Endothelial cell of umbilical vein (primary cell): ENCODE measurements around the gene G6PC2. TPM values are rescaled to one million over a fixed set of nuclear protein-coding genes. Genes with fewer than 3 reads are reported as not detected.

Experiments used
- BruUV-seq: library from RNA; stranded (reverse); fragments of 400-500 nt; replicated peaks from 2 replicates; lab custom pipeline; 2021; lab: Mats Ljungman, UMichigan
- CTCF ChIA-PET: fragments of 300-600, 350-600 bp; sonication (Branson Sonifier 250); formaldehyde crosslinking; loops from one replicate; lab custom pipeline; 2021; ENCODE audit warnings: antibody characterized with exemption, inconsistent platforms; lab: Charles Lee
- POLR2A ChIA-PET: fragments of 300-600, 350-600 bp; sonication (Branson Sonifier 250); formaldehyde crosslinking; loops from one replicate; lab custom pipeline; 2021; ENCODE audit warnings: antibody characterized with exemption, inconsistent platforms; lab: Charles Lee
- DNase-seq: peaks from one replicate; pipeline ENCODE4 v3.0.0-alpha.2; 2011; ENCODE audit warnings: low read depth, low spot score
- FAIRE-seq: peaks from 2 replicates; lab custom pipeline; 2011; peaks lifted over from hg19 to GRCh38; lab: Jason Lieb, UNC
- H2AFZ ChIP-seq: 2 replicates; pipeline ENCODE4 v1.6.0; 2012; ENCODE audit warnings: low read depth, low read length, control low read depth, inconsistent platforms
- H3K27ac ChIP-seq: 2 replicates; pipeline ENCODE4 v1.5.1; 2011; ENCODE audit warnings: low read depth, mild to moderate bottlenecking, control low read depth, low read length, moderate library complexity; ENCODE audit not compliant: insufficient read depth
- H3K27me3 ChIP-seq, 2 experiments: 2 replicates each; pipeline versions ENCODE4 v1.6.0 to v1.6.1; 2011; ENCODE audit warnings: low read length in 2 of 2, mixed read lengths in 1 of 2; ENCODE audit not compliant: control insufficient read depth in 2 of 2, insufficient read depth in 2 of 2
- H3K36me3 ChIP-seq, 2 experiments: 2 replicates in 1 of 2; 3 replicates in 1 of 2; pipeline ENCODE4 v1.5.1; 2011; ENCODE audit warnings: low read length in 2 of 2, mild to moderate bottlenecking in 1 of 2, moderate library complexity in 1 of 2; ENCODE audit not compliant: control insufficient read depth in 2 of 2, insufficient read depth in 2 of 2; ENCODE audit errors: extremely low read depth in 1 of 2
- H3K4me1 ChIP-seq: 3 replicates; pipeline ENCODE4 v1.5.1; 2011; ENCODE audit warnings: mild to moderate bottlenecking, low read length; ENCODE audit not compliant: control insufficient read depth, insufficient read depth; ENCODE audit errors: extremely low read depth
- H3K4me2 ChIP-seq: 2 replicates; pipeline ENCODE4 v1.6.1; 2011; ENCODE audit warnings: low read length, control low read depth, mixed read lengths; ENCODE audit not compliant: insufficient read depth
- H3K4me3 ChIP-seq, 3 experiments: fragments of 200-600 bp in 1 of 3; sonication (generic), shearing (Covaris generic) in 1 of 3; replicated peaks in 1 of 3; 2 replicates each; pipeline ENCODE4 v1.5.1; 2011 to 2016; ENCODE audit warnings: control low read depth in 3 of 3, low read length in 3 of 3, mild to moderate bottlenecking in 2 of 3, inconsistent platforms in 1 of 3, low read depth in 1 of 3, moderate library complexity in 1 of 3; ENCODE audit not compliant: insufficient read depth in 1 of 3
- H3K79me2 ChIP-seq: 2 replicates; pipeline ENCODE4 v1.6.0; 2012; ENCODE audit warnings: low read length, inconsistent platforms; ENCODE audit not compliant: control insufficient read depth, insufficient read depth
- H3K9ac ChIP-seq: replicated peaks from 2 replicates; pipeline ENCODE3; 2011; ENCODE audit warnings: low read length, control low read depth; ENCODE audit not compliant: insufficient read depth; ENCODE audit errors: extremely low read depth
- H3K9me1 ChIP-seq: replicated peaks from 3 replicates; pipeline ENCODE4 v1.6.0; 2011; ENCODE audit warnings: mild to moderate bottlenecking, low read length; ENCODE audit not compliant: control insufficient read depth, insufficient read depth; ENCODE audit errors: extremely low read depth
- H3K9me3 ChIP-seq: replicated peaks from 2 replicates; pipeline ENCODE4 v1.5.1; 2012; ENCODE audit warnings: low read length, inconsistent platforms; ENCODE audit not compliant: control insufficient read depth, insufficient read depth
- H4K20me1 ChIP-seq: replicated peaks from 2 replicates; pipeline ENCODE3; 2011; ENCODE audit warnings: mild to moderate bottlenecking, low read length; ENCODE audit not compliant: control insufficient read depth, insufficient read depth; ENCODE audit errors: extremely low read depth
- CTCF ChIP-seq, 2 donors: IDR thresholded peaks; 1 replicate in 1 of 2; 2 replicates in 1 of 2; pipeline ENCODE4 v1.5.1; 2011; ENCODE audit warnings: low read length in 2 of 2, mild to moderate bottlenecking in 2 of 2, moderate library complexity in 2 of 2, control low read depth in 1 of 2, inconsistent platforms in 1 of 2, low read depth in 1 of 2; ENCODE audit not compliant: insufficient read depth in 1 of 2; ENCODE audit errors: extremely low read depth in 1 of 2
- EZH2 ChIP-seq: IDR thresholded peaks from 2 replicates; pipeline ENCODE4 v1.6.1; 2012; ENCODE audit warnings: borderline replicate concordance, low read depth, mild to moderate bottlenecking, moderate library complexity, low read length, inconsistent platforms; ENCODE audit not compliant: severe bottlenecking
- FOS ChIP-seq: IDR thresholded peaks from 2 replicates; pipeline ENCODE4 v1.6.1; 2011; ENCODE audit warnings: mild to moderate bottlenecking, low read length, moderate library complexity, borderline replicate concordance; ENCODE audit not compliant: insufficient read depth
- GATA2 ChIP-seq: IDR thresholded peaks from 2 replicates; pipeline ENCODE4 v1.7.0; 2011; ENCODE audit warnings: low read depth, mild to moderate bottlenecking, moderate library complexity, mixed read lengths, low read length; ENCODE audit not compliant: insufficient read length, insufficient read depth
- JUN ChIP-seq: IDR thresholded peaks from 2 replicates; pipeline ENCODE4 v1.6.1; 2011; ENCODE audit warnings: borderline replicate concordance, low read depth; ENCODE audit not compliant: insufficient read length, insufficient read depth
- MAX ChIP-seq: IDR thresholded peaks from 2 replicates; pipeline ENCODE4 v1.6.1; 2011; ENCODE audit not compliant: insufficient read depth, insufficient read length
- MYC ChIP-seq: IDR thresholded peaks from one replicate; pipeline ENCODE4 v1.6.1; 2011; ENCODE audit warnings: mild to moderate bottlenecking, low read depth, low read length
- POLR2A ChIP-seq: IDR thresholded peaks from 2 replicates; pipeline ENCODE4 v1.6.1; 2012; ENCODE audit warnings: low read depth, mild to moderate bottlenecking, control low read depth, low read length
- POLR2AphosphoS5 ChIP-seq: IDR thresholded peaks from 2 replicates; pipeline ENCODE4 v1.6.1; 2012; ENCODE audit warnings: low read depth, mild to moderate bottlenecking, control low read depth, low read length, moderate library complexity; ENCODE audit not compliant: insufficient read depth
- dilution Hi-C: fragments of 300-500 bp; cut with MboI; formaldehyde crosslinking; loops from one replicate; pipeline ENCODE4 v1.15.0; 2019; ENCODE audit warnings: low sequenced_read_pairs; ENCODE audit not compliant: extremely low pct_ligation_motif_present
- intact Hi-C: fragments of 100-400 bp; cut with micrococcal nuclease; formaldehyde crosslinking; loops from one replicate; pipeline ENCODE4 v1.10.0; 2022
- polyA plus RNA-seq, 4 experiments: library from polyadenylated mRNA; depleted of rRNA in 3 of 4; stranded (reverse) in 3 of 4; unstranded in 1 of 4; fragments of >200 nt; gene quantifications; 2 replicates each; pipeline versions ENCODE4 v1.2.1 to v1.2.3, GENCODE V29; 2011 to 2012; ENCODE audit warnings: missing spikeins in 1 of 4
- total RNA-seq: library from RNA; stranded (reverse); gene quantifications from 2 replicates; pipeline ENCODE4 v1.2.3, GENCODE V29; 2021

The G6PC2 gene
- total and polyA plus RNA-seq, 2 donors (not counting 3 experiments of a cell fraction or from before 2014, with no cell fraction given) = not detected

- Histone ChIP-seq H3K4me1 (no peaks in the 10 kb centered on the region), H3K27me3 (peaks cover 18 to 25% of the 10 kb centered on the region in 2 experiments), H3K9ac (no peak overlapping the region), H3K27ac (no peak overlapping the region), H2AFZ (peak overlapping the region; percentile 16), H3K9me3 (no peaks in the 10 kb centered on the region), H3K79me2 (no peaks in the 10 kb centered on the region), H3K4me3 (no peak overlapping the region), H4K20me1 (no peaks in the 10 kb centered on the region), H3K36me3 (no peaks in the 10 kb centered on the region), H3K4me2 (peak overlapping the region; percentile 11), H3K9me1 (no peaks in the 10 kb centered on the region)
- FAIRE-seq (no peak), DNase-seq (peak; percentile 22)
- TF ChIP-seq CTCF (IDR thresholded peaks at IDR 0.05; ENCODE audit: extremely low read depth in 1 of 2, insufficient read depth in 1 of 2, low read depth in 1 of 2, low read length in 2 of 2) = no peak
- no peak for TF ChIP-seq GATA2
- no peak for TF ChIP-seq JUN
- no peak for TF ChIP-seq POLR2AphosphoS5
- TF ChIP-seq EZH2 = no peak
- TF ChIP-seq MYC = no peak
- TF ChIP-seq FOS = no peak
- TF ChIP-seq MAX = no peak
- TF ChIP-seq POLR2A = no peak
- CTCF ChIA-PET = interaction anchor here (0.6 to 1.4 kb wide), 6 partner anchors 8 to 566 kb away, joined by 3 to 5 read pairs (median 4); no protein-coding TSS in a partner anchor
- BruUV-seq = no TSS peak
- dilution Hi-C loops (no loop called here), intact Hi-C loops (no loop called here)
- POLR2A ChIA-PET = no interaction called here
These were observed 11.8 kb downstream of the G6PC2 start for GRCh38 chr2:168912901-168913369.
